ENCODE measurements around the gene KRTAP10-3.

The KRTAP10-3 gene

DNA sequence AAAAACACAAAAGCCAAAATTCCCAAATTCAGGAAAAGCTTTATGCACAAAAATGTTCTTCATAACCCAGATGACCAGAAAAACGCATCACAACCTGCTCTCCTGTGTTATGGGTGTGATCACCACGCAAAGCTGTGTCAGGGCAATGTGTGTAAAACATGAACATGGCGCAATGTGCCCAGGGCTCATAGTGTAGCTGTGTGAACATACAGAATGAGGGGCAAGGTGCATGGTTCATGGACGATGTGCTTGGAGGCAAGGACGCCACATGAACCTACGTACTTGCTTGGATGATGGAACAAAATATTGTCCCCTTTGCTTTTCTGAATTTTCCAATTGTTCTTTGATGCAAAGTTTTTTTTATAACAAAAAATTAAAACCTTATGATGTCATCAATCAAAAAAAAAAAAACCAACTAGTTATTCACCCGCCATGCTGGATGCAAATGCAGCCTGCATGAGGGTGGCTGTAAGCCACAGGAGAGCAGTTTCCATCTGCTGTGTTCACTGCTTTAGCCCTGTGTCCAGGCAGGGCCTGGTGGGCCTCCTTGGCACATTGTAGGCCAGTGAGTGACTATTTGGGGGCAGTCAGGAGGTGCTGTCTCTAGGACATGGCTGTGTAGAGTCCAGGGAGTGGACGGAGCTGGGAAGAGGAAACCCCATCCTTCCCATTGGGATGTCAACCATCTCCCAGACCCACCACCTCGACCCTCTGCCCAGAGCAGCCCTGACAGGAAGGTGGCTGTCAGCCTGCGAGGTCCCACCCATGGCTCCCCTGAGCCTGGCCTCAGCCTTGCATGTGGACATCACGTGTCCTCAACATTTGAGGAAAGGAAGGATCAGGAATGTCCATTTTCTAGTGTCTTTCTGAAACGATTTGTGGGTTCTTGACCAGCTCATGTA is 32.2 kb downstream of the KRTAP10-3 start:
- Mint-ChIP-seq H3K27ac (no peak overlapping the region), H3K36me3 (ENCODE audit: low read depth) (no peaks in the 10 kb centered on the region), H3K27me3 (no peaks in the 10 kb centered on the region), H3K4me3 (no peak overlapping the region), H3K4me1 (ENCODE audit: low read depth) (no peaks in the 10 kb centered on the region), H3K9me3 (no peaks in the 10 kb centered on the region)
- DNase-seq, result no peak

DNA sequence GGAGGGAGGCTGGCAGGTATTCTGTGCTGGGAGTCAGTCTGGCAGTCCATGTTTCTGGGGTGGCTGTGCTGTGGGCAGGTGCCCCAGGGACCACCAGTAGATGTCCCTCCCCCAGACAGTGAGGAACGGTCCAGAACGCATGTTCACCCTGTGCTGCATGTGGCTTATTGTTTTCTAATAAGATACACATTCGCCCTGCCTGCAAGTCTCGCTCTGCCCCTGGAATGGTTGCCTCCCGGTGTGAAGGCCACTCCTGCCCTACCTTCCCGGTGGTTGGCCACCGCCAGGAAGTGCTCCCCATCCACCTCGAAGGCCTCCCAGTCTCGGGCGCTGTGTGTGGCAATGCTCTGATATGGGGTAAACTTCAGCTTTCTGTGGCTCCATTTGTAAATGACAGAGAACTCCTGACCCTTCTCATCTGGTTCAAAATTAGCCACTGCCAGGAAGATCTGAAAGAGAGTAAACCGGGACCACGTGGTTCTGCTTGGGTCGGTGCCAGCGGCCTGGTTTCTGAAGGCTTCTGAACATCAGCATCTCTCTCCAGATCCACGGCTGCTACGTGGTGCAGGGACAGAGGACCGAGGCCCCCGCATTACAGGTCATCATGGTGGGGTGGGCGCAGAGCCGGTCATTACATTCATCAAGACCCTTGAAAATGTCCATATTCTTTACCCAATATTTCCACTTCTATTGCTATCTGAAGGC is 33.1 kb downstream of the KRTAP10-3 start:
- Mint-ChIP-seq H3K4me3 (no peak overlapping the region), H3K27me3 (no peaks in the 10 kb centered on the region), H3K4me1 (ENCODE audit: low read depth) (no peaks in the 10 kb centered on the region), H3K9me3 (no peaks in the 10 kb centered on the region), H3K36me3 (ENCODE audit: low read depth) (no peaks in the 10 kb centered on the region), H3K27ac (no peak overlapping the region)
- no peak for DNase-seq

DNA sequence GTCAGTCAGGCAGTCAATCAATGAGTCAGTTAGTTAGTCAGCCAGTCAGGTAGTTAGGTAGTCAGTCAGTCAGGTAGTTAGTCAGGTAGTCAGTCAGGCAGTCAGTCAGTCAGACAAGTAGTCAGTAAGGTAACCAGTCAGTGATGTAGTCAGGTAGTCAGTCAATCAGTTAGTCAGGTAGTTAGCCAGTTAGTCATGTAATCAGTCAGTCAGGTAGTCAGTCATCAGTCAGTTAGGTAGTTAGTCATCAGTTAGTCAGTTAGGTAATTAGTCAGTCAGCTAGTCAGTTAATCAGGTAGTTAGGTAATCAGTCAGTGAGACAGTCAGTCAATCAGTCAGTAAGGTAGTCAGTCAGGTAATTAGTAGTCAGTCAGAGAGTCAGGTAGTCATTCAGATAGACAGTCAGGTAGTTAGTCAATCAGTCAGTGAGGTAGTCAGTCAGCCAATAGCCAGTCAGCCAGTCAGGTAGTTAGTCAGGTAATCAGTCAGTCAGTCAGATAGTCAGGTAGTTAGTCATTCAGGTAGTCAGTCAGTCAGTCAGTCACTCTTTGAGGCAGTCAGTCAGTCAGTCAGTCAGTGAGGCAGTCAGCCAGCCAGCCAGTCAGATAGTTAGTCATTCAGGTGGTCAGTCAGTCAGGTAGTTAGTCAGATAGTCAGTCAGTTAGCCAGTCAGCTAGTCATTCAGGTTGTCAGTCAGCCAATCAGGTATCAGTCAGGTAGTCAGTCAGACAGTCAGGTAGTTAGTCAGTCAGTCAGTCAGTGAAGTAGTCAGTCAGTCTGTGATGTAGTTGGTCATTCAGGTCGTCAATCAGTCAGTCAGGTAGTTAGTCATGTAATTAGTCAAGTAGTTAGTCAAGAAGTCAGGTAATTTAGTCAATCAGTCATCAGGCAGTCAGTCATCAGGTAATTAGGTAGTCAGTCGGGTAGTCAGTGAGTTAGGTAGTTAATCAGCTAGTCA is 33.9 kb downstream of the KRTAP10-3 start:
- Mint-ChIP-seq H3K36me3 (ENCODE audit: low read depth) (no peaks in the 10 kb centered on the region), H3K4me1 (ENCODE audit: low read depth) (no peaks in the 10 kb centered on the region), H3K9me3 (no peaks in the 10 kb centered on the region), H3K27me3 (no peaks in the 10 kb centered on the region), H3K4me3 (no peak overlapping the region), H3K27ac (no peak overlapping the region)
- DNase-seq, result peak; percentile 17

DNA sequence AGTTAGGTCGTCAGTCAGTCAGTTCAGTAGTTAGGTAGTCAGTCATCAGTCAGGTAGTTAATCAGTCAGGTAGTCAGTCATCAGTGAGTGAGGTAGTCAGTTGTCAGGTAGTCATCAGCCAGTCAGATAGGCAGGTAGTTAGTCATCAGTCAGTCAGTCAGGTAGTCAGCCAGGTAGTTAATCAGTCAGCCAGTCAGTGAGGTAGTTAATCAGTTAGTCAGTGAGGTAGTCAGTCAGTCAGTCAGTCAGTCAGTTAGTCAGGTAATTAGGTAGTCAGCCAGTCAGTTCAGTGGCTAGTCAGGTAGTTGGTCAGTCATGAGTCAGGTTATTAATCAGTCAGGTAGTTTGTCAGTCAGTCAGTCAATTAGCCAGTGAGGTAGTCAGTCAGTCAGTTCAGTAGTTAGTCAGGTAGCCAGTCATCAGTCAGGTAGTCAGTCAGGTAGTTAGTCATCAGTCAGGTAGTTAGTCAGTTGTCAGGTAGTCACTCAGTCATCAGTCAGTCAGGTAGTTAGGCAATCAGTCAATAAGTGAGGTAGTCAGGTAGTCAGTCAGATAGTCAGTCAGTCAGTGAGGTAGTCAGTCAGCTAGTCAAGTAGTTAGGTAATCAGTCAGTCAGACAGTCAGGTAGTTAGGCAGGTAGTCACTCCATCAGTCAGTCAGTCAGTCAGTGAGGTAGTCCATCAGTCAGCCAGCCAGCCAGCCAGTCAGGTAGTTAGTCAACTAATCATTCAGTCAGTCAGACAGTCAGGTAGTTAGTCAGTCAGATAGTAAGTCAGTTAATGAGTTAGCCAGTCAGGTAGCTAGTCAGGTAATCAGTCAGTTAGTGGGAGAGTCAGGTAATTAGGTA is 34.8 kb downstream of the KRTAP10-3 start:
- no peaks in the 10 kb centered on the region for H3K27me3 Mint-ChIP-seq
- H3K4me1 Mint-ChIP-seq (ENCODE audit: low read depth), result no peaks in the 10 kb centered on the region
- H3K27ac Mint-ChIP-seq, result no peak overlapping the region
- H3K4me3 Mint-ChIP-seq, result no peak overlapping the region
- H3K36me3 Mint-ChIP-seq (ENCODE audit: low read depth), result no peaks in the 10 kb centered on the region
- DNase-seq, result no peak
- H3K9me3 Mint-ChIP-seq, result no peaks in the 10 kb centered on the region

DNA sequence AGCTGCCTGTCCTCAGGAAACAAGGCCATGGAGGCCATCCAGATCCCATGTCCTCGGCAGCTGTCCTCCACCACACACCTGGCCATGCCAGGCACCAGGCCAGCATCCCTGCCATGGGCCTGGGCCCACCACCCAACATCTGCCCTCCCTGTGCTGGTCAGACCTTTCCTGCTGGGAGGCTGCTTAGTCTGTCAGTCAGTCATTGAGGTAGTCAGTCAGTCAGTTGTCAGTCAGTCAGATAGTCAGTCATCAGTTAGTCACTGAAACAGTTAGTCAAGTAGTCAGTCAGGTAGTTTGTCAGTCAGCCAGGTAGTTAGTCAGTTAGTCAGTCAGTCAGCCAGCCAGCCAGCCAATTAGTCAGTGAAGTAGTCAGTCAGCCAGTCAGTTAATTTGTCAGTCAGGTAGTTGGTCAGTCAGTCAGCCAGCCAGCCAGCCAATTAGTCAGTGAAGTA is 35.8 kb downstream of the KRTAP10-3 start:
- Mint-ChIP-seq H3K9me3 (no peaks in the 10 kb centered on the region), H3K4me3 (no peak overlapping the region), H3K36me3 (ENCODE audit: low read depth) (no peaks in the 10 kb centered on the region), H3K27me3 (no peaks in the 10 kb centered on the region), H3K27ac (no peak overlapping the region), H3K4me1 (ENCODE audit: low read depth) (no peaks in the 10 kb centered on the region)
- DNase-seq, result no peak

DNA sequence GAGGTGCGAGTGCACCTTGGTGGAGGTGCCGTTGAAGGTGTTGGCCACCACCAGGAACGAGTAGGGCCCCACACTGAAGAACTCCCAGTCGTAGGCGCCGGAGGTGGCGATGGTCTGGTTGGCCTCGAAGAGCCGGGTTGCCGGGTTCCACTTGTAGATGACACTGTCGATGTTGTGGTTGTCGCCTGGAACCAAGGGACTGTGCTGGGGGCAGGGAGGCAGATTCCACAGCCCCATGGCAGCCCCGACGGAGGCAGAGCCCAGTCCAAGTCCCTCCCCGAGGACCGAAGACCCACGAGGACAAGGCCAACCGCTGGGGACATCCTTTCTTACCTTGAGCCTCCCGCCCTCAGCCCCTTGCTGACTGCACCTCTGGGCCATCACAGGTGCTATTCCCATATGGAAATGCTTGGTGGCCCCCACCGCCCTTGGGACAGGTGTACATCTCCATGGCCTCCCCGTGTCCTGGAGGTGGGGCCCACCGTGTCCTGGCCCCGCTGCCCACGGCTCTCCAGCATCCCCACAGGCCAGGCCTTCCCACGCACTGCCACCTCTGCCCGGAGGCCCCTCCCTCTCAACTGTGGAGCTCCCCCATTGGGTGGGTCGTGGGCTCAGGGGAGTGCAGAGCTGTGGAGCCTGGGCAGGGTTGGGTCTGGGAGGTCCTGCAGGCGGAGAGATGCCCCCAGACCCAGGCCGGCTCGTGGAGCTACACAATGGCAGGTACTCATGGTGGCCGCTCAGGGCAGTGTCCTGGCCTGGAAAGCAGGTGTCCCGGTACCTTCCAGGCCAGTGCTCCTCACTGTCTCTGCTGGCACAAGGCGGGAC is 36.5 kb downstream of the KRTAP10-3 start:
- Mint-ChIP-seq H3K4me3 (no peak overlapping the region), H3K27ac (no peak overlapping the region), H3K36me3 (ENCODE audit: low read depth) (no peaks in the 10 kb centered on the region), H3K27me3 (no peaks in the 10 kb centered on the region), H3K9me3 (no peaks in the 10 kb centered on the region), H3K4me1 (ENCODE audit: low read depth) (no peaks in the 10 kb centered on the region)
- peak; percentile 24 for DNase-seq

DNA sequence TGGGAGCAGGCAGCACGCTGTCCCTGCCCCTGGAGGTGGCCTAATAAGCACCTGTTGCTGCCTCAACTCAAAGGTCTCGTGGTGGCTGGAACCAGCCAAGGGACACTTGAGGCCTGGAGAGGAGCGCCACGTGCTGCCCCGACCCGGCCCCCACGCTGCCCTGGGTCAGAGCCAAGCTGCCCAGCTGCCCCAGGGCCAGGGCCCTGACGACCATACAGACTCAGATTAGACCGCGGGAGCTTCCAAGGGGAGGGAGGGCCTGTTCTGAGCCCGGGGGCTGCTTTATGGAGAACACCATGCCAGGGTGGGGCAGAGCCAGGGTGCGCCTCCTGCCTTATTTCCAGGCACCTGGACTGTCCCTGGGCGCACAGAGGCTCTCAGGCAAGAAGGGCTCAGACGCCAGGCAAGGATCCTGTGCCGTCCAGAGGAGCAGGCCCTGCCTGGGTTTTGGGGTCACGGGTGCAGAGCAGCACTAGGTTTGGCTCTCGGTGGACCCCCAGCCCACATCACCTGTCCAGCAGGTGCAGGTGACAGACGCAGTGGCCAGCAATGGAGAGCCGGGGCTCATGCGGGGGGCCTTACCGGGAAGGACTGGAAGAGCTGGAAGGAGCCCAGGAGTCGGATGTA is 37.2 kb downstream of the KRTAP10-3 start:
- no peaks in the 10 kb centered on the region for H3K9me3 Mint-ChIP-seq
- no peaks in the 10 kb centered on the region for H3K36me3 Mint-ChIP-seq (ENCODE audit: low read depth)
- H3K27ac Mint-ChIP-seq, result no peak overlapping the region

DNA sequence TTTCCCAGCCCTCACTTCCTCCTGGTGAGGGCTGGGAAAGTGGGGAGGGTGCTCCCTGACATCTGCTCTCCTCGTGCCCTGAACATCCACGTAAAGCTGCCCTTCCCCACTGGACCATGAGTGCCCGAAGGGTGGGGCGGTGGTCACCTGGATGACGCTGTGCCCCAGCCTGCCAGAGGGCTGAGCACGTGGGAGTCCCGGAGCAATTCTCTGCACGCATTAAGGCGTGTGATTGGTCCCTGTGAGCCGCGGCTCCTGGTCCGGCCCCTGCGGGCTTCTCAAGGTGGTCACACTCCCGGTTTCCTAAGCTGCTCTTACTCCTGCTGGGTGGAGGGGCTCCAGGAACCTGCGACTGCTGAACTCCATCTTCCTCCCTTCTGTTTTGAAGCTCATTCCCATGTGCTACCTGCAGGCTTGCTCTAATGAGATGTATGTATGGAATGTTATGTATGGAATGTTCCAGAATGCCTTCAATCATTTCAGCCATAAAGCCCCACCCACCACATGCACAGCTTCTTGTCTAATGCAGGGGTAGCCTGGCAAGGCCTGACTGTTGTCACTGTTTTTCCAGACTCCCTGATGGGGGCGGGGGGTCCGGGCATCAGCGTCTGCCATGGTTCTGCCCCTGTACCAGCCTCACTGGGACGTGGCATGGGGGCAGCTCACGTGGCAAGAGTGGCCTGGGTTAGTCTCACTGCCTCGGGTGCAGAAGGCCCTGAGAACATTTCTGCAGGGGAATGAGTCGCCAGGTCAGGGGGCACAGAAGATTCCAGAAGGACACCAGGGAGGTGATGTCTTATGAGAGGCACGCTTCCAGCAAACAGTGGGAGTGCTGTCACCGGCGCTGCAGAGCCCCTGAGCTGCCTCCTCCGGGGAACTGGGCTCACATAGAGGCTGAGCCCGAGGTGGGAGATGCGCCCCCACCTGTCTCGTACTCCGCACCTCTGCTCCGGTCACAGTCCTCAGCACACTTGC is 38.0 kb downstream of the KRTAP10-3 start:
- no peak overlapping the region for H3K4me3 Mint-ChIP-seq
- no peak for DNase-seq
- no peaks in the 10 kb centered on the region for H3K27me3 Mint-ChIP-seq
- H3K36me3 Mint-ChIP-seq (ENCODE audit: low read depth), result no peaks in the 10 kb centered on the region
- H3K4me1 Mint-ChIP-seq (ENCODE audit: low read depth), result no peaks in the 10 kb centered on the region
- H3K9me3 Mint-ChIP-seq, result no peaks in the 10 kb centered on the region
- no peak overlapping the region for H3K27ac Mint-ChIP-seq

More for the DNA sequence above, 37.2 kb downstream of the KRTAP10-3 start:
- H3K27me3 Mint-ChIP-seq, result no peaks in the 10 kb centered on the region
- DNase-seq, result no peak
- no peaks in the 10 kb centered on the region for H3K4me1 Mint-ChIP-seq (ENCODE audit: low read depth)
- no peak overlapping the region for H3K4me3 Mint-ChIP-seq

DNA sequence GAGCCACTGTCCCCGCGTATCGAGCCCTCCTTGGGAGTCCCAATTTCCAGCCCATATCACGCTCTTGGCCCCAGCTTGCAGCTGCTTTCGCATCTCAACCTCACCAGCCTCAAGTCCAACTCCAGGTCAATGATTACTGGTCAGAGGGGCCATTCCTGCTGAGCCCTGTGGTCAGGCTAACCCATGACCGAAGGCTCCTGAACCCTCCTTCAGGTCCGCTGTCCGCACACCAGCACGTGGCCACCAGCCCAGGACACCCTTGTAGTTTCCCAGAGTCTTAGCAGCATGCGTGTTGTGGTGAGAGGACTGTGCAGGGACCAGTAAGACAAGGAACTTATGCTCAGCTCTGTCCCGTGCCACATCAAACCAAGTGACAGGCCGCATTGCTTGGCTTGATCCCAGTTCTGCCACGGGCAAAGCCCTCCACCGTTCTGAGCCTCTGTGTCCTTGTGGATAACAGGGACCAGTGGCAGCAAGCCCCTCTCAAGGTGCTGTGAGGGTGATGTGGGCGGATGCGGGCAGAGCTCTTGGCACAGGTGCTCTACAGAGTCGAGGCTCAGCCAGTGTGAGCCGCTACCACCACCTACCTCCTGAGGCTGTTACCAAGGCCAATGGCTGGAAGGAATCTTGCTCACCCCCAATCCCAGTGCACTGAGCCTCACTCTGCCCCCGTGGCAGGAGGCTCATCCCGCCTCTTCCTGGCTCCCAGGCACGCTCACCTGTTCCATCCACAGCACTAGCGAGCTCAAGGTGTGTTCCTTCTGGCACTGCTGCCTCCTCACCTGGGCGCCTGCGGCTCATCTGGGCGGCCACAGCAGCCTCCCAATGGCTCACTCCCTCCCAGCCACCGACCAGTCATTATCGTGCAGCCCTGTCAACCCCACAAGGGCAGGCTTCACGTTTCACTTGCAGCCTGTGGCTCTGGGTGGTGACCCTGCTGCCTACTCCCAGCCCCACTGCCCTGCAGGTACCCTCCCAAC is 39.0 kb downstream of the KRTAP10-3 start:
- no peak overlapping the region for H3K4me3 Mint-ChIP-seq
- H3K27me3 Mint-ChIP-seq, result no peaks in the 10 kb centered on the region
- H3K27ac Mint-ChIP-seq, result no peak overlapping the region
- H3K9me3 Mint-ChIP-seq, result no peaks in the 10 kb centered on the region
- no peaks in the 10 kb centered on the region for H3K36me3 Mint-ChIP-seq (ENCODE audit: low read depth)
- H3K4me1 Mint-ChIP-seq (ENCODE audit: low read depth), result no peaks in the 10 kb centered on the region
- no peak for DNase-seq

DNA sequence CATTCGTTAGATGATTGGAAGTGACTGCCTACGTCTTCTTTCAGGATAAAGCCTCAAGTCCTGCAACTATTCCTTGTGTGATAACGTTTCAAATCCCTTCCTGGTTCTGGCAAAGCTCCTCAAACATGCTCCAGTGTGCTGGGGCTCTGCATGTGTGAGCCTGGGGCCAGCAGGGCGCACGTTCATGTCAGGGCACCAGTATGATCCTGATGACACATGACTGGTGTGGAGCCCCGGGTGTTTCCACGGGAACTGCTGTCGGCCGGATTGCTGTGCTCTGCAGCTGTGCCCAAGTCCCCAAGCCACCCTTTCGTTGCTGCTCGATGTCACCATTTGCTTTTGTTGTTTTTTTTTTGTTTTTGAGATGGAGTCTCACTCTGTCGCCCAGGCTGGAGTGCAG is 39.9 kb downstream of the KRTAP10-3 start:
- Mint-ChIP-seq H3K4me1 (ENCODE audit: low read depth) (no peaks in the 10 kb centered on the region), H3K27ac (no peak overlapping the region), H3K27me3 (no peaks in the 10 kb centered on the region), H3K9me3 (no peaks in the 10 kb centered on the region), H3K36me3 (ENCODE audit: low read depth) (no peaks in the 10 kb centered on the region), H3K4me3 (no peak overlapping the region)
- no peak for DNase-seq
